ENCODE results near the gene RAD50. TPM values are rescaled to one million over a fixed set of nuclear protein-coding genes. Genes with fewer than 3 reads are reported as not detected.

Gene RAD50
- total and polyA plus RNA-seq, 10 of the 15 experiments (the other 5 are each of a cell fraction or from before 2014, with no cell fraction given) = 12.8 to 68.6 (median 47.0) TPM

DNA sequence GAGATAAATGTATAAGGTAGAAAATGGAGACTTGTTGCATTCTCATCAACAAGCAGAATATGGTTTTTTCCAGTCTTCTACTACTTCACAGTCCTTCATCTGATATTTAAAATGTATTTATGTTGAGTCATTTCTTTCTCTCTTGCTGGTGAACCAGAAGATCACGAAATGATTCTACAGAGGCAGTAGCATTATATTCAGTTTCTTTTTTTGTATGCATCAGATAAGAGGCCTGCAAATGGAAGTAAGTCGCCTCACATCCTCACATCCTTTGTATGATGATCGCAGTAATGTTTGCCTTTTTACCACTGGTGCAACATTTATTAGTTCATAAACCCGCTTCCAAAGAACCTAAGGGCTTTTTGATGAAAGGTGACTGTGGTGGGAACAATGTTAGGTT, 79.1 kb downstream of the RAD50 start (continued):
- TF ChIP-seq, protein P1, sequence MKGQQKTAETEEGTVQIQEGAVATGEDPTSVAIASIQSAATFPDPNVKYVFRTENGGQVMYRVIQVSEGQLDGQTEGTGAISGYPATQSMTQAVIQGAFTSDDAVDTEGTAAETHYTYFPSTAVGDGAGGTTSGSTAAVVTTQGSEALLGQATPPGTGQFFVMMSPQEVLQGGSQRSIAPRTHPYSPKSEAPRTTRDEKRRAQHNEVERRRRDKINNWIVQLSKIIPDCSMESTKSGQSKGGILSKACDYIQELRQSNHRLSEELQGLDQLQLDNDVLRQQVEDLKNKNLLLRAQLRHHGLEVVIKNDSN (IDR thresholded peaks at IDR 0.05; ENCODE audit: borderline replicate concordance, extremely low read length, insufficient read depth, low read depth, low read length) = no peak
- TF ChIP-seq, protein P2, sequence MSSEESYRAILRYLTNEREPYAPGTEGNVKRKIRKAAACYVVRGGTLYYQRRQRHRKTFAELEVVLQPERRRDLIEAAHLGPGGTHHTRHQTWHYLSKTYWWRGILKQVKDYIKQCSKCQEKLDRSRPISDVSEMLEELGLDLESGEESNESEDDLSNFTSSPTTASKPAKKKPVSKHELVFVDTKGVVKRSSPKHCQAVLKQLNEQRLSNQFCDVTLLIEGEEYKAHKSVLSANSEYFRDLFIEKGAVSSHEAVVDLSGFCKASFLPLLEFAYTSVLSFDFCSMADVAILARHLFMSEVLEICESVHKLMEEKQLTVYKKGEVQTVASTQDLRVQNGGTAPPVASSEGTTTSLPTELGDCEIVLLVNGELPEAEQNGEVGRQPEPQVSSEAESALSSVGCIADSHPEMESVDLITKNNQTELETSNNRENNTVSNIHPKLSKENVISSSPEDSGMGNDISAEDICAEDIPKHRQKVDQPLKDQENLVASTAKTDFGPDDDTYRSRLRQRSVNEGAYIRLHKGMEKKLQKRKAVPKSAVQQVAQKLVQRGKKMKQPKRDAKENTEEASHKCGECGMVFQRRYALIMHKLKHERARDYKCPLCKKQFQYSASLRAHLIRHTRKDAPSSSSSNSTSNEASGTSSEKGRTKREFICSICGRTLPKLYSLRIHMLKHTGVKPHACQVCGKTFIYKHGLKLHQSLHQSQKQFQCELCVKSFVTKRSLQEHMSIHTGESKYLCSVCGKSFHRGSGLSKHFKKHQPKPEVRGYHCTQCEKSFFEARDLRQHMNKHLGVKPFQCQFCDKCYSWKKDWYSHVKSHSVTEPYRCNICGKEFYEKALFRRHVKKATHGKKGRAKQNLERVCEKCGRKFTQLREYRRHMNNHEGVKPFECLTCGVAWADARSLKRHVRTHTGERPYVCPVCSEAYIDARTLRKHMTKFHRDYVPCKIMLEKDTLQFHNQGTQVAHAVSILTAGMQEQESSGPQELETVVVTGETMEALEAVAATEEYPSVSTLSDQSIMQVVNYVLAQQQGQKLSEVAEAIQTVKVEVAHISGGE (CRISPR knock-in tag; IDR thresholded peaks at IDR 0.05) = no peak
- TF ChIP-seq SIX5 (IDR thresholded peaks at IDR 0.05; ENCODE audit: low read depth, low read length, severe bottlenecking) = no peak
- TF ChIP-seq SP1 (IDR thresholded peaks at IDR 0.05; ENCODE audit: low read depth, low read length) = no peak
- TF ChIP-seq WRNIP1 (IDR thresholded peaks at IDR 0.05; ENCODE audit: borderline replicate concordance, low read depth, low read length) = no peak
- TF ChIP-seq, protein P3, sequence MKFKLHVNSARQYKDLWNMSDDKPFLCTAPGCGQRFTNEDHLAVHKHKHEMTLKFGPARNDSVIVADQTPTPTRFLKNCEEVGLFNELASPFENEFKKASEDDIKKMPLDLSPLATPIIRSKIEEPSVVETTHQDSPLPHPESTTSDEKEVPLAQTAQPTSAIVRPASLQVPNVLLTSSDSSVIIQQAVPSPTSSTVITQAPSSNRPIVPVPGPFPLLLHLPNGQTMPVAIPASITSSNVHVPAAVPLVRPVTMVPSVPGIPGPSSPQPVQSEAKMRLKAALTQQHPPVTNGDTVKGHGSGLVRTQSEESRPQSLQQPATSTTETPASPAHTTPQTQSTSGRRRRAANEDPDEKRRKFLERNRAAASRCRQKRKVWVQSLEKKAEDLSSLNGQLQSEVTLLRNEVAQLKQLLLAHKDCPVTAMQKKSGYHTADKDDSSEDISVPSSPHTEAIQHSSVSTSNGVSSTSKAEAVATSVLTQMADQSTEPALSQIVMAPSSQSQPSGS (IDR thresholded peaks at IDR 0.05; ENCODE audit: low read length) = peak; percentile 94
- no peak for TF ChIP-seq SUPT20H (IDR thresholded peaks at IDR 0.05; ENCODE audit: borderline replicate concordance, control insufficient read depth, low read depth, low read length)
- TF ChIP-seq BACH1 (IDR thresholded peaks at IDR 0.05; ENCODE audit: borderline replicate concordance) = peak; percentile 45; the same call in 1 of the 2 replicates
- TF ChIP-seq CREB1 (IDR thresholded peaks at IDR 0.05; ENCODE audit: low read depth) = peak; percentile 42; the same call in 1 of the 2 replicates
- TF ChIP-seq, protein P4, sequence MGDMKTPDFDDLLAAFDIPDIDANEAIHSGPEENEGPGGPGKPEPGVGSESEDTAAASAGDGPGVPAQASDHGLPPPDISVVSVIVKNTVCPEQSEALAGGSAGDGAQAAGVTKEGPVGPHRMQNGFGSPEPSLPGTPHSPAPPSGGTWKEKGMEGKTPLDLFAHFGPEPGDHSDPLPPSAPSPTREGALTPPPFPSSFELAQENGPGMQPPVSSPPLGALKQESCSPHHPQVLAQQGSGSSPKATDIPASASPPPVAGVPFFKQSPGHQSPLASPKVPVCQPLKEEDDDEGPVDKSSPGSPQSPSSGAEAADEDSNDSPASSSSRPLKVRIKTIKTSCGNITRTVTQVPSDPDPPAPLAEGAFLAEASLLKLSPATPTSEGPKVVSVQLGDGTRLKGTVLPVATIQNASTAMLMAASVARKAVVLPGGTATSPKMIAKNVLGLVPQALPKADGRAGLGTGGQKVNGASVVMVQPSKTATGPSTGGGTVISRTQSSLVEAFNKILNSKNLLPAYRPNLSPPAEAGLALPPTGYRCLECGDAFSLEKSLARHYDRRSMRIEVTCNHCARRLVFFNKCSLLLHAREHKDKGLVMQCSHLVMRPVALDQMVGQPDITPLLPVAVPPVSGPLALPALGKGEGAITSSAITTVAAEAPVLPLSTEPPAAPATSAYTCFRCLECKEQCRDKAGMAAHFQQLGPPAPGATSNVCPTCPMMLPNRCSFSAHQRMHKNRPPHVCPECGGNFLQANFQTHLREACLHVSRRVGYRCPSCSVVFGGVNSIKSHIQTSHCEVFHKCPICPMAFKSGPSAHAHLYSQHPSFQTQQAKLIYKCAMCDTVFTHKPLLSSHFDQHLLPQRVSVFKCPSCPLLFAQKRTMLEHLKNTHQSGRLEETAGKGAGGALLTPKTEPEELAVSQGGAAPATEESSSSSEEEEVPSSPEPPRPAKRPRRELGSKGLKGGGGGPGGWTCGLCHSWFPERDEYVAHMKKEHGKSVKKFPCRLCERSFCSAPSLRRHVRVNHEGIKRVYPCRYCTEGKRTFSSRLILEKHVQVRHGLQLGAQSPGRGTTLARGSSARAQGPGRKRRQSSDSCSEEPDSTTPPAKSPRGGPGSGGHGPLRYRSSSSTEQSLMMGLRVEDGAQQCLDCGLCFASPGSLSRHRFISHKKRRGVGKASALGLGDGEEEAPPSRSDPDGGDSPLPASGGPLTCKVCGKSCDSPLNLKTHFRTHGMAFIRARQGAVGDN (IDR thresholded peaks at IDR 0.05) = 0 out of 2 replicates have a peak, but pooled peaks have one; percentile 32
- no peak for TF ChIP-seq RB1 (IDR thresholded peaks at IDR 0.05; ENCODE audit: borderline replicate concordance)
- TF ChIP-seq CHD1 (IDR thresholded peaks at IDR 0.05; ENCODE audit: low read depth, low read length) = no peak
- TF ChIP-seq, protein P5, sequence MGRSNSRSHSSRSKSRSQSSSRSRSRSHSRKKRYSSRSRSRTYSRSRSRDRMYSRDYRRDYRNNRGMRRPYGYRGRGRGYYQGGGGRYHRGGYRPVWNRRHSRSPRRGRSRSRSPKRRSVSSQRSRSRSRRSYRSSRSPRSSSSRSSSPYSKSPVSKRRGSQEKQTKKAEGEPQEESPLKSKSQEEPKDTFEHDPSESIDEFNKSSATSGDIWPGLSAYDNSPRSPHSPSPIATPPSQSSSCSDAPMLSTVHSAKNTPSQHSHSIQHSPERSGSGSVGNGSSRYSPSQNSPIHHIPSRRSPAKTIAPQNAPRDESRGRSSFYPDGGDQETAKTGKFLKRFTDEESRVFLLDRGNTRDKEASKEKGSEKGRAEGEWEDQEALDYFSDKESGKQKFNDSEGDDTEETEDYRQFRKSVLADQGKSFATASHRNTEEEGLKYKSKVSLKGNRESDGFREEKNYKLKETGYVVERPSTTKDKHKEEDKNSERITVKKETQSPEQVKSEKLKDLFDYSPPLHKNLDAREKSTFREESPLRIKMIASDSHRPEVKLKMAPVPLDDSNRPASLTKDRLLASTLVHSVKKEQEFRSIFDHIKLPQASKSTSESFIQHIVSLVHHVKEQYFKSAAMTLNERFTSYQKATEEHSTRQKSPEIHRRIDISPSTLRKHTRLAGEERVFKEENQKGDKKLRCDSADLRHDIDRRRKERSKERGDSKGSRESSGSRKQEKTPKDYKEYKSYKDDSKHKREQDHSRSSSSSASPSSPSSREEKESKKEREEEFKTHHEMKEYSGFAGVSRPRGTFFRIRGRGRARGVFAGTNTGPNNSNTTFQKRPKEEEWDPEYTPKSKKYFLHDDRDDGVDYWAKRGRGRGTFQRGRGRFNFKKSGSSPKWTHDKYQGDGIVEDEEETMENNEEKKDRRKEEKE (IDR thresholded peaks at IDR 0.05) = no peak
- peak; percentile 98 for TF ChIP-seq NFIC (IDR thresholded peaks at IDR 0.05; ENCODE audit: low read depth, low read length)
- TF ChIP-seq GABPA (IDR thresholded peaks at IDR 0.05; ENCODE audit: low read depth) = peak; percentile 68; the same call in 1 of the 2 replicates
- peak; percentile 98 for TF ChIP-seq JUNB (IDR thresholded peaks at IDR 0.05)
- no peak for TF ChIP-seq MTA2 (IDR thresholded peaks at IDR 0.05; ENCODE audit: low read depth)
- TF ChIP-seq RUNX3 (IDR thresholded peaks at IDR 0.05; ENCODE audit: low read length) = peak; percentile 98

Measured in GM12878 (cell line).